Prostate gland (tissue), 2 donors: ENCODE data around the gene TMEM45A. TPM values are rescaled to one million over a fixed set of nuclear protein-coding genes. Genes with fewer than 3 reads are reported as not detected.

ENCODE experiments used
- DNase-seq: peaks from one replicate; pipeline ENCODE4 v3.0.0-alpha.2; 2019; ENCODE audit warnings: low spot score
- H3K27ac ChIP-seq, 2 donors: fragments of 200-600 bp; sonication (generic); 2 replicates each; pipeline ENCODE4 v1.5.1; 2017 to 2019
- H3K27me3 ChIP-seq: fragments of 200-600 bp; sonication (generic); replicated peaks from 2 replicates; pipeline ENCODE4 v1.5.1; 2019; ENCODE audit not compliant: insufficient read depth
- H3K36me3 ChIP-seq, 2 donors: fragments of 200-600 bp; sonication (generic); 1 replicate in 1 of 2; 2 replicates in 1 of 2; pipeline versions ENCODE4 v1.5.1 to v1.8.1; 2017 to 2019
- H3K4me1 ChIP-seq: fragments of 200-600 bp; sonication (generic); replicated peaks from 2 replicates; pipeline ENCODE4 v1.5.1; 2019
- H3K4me3 ChIP-seq, 2 donors: fragments of 200-600 bp; sonication (generic); 2 replicates each; pipeline ENCODE4 v1.5.1; 2017 to 2019
- H3K9me3 ChIP-seq: fragments of 200-600 bp; sonication (generic); 2 replicates; pipeline ENCODE4 v1.5.1; 2017
- CTCF ChIP-seq, 4 experiments: fragments of 200-600 bp in 2 of 4; fragments of 450-650 bp in 2 of 4; sonication (generic) in 2 of 4; IDR thresholded peaks; 1 replicate in 3 of 4; 2 replicates in 1 of 4; pipeline ENCODE4 v1.5.1; 2016 to 2019; ENCODE audit warnings: antibody characterized with exemption in 4 of 4, mild to moderate bottlenecking in 2 of 4, moderate library complexity in 2 of 4
- POLR2A ChIP-seq: fragments of 450-650 bp; IDR thresholded peaks from one replicate; pipeline ENCODE4 v1.6.1; 2016; ENCODE audit warnings: antibody characterized with exemption, mild to moderate bottlenecking
- POLR2AphosphoS5 ChIP-seq: sonication (generic); formaldehyde crosslinking; IDR thresholded peaks from one replicate; pipeline ENCODE4 v1.6.1; 2017; ENCODE audit warnings: antibody characterized with exemption
- WGBS: methylation state at CpG from one replicate; pipeline ENCODE4 v1.1.5; 2018; 5-methylcytosine and 5-hydroxymethylcytosine counted together
- intact Hi-C: fragments of 100-400 bp; cut with DNase I; formaldehyde crosslinking; loops from one replicate; pipeline ENCODE4 v1.14.2; 2022
- total RNA-seq, 2 donors: library from RNA; depleted of rRNA; stranded (reverse); fragments of >200 nt; gene quantifications; one replicate each; pipeline ENCODE4 v1.1.0, GENCODE V29; 2016

Gene TMEM45A
- total RNA-seq, 2 donors from 2014 or later = 6.3 to 11.8 TPM

- Histone ChIP-seq H3K9me3 (no peaks in the 10 kb centered on the region), H3K4me3 (no peak overlapping the region), H3K27me3 (no peaks in the 10 kb centered on the region), H3K36me3 (no peaks in the 10 kb centered on the region), H3K27ac (no peak overlapping the region), H3K4me1 (no peaks in the 10 kb centered on the region)
- no peak for TF ChIP-seq CTCF (IDR thresholded peaks at IDR 0.05)
- no peak for TF ChIP-seq POLR2AphosphoS5
- no peak for TF ChIP-seq POLR2A
- 89% methylated on average over 10 of the region's 10 CpGs for WGBS
- intact Hi-C loops = no loop called here
- no peak for DNase-seq
Measured at GRCh38 chr3:100521439-100521845, 29.0 kb downstream of the TMEM45A start.

- WGBS = 98% methylated on average over 3 of the region's 3 CpGs
- H3K4me1 ChIP-seq = no peaks in the 10 kb centered on the region
- H3K36me3 ChIP-seq = no peaks in the 10 kb centered on the region
- H3K27ac ChIP-seq = no peak overlapping the region
- H3K27me3 ChIP-seq = no peaks in the 10 kb centered on the region
- no peak for TF ChIP-seq CTCF (IDR thresholded peaks at IDR 0.05)
- TF ChIP-seq POLR2AphosphoS5 = no peak
- no peak for TF ChIP-seq POLR2A
- no peaks in the 10 kb centered on the region for H3K9me3 ChIP-seq
- DNase-seq = no peak
- H3K4me3 ChIP-seq = no peak overlapping the region
- intact Hi-C loops = no loop called here
Measured at GRCh38 chr3:100522125-100522524, 29.7 kb downstream of the TMEM45A start.

- no peaks in the 10 kb centered on the region for H3K4me1 ChIP-seq
- no peak for DNase-seq
- no peaks in the 10 kb centered on the region for H3K9me3 ChIP-seq
- no peak overlapping the region for H3K27ac ChIP-seq
- 91% methylated on average over 4 of the region's 4 CpGs for WGBS
- TF ChIP-seq POLR2AphosphoS5 = no peak
- TF ChIP-seq POLR2A = no peak
- no peak for TF ChIP-seq CTCF (IDR thresholded peaks at IDR 0.05)
- intact Hi-C loops = no loop called here
- H3K4me3 ChIP-seq = no peak overlapping the region
- no peaks in the 10 kb centered on the region for H3K36me3 ChIP-seq
- H3K27me3 ChIP-seq = no peaks in the 10 kb centered on the region
Measured at GRCh38 chr3:100523050-100523760, 30.8 kb downstream of the TMEM45A start.

GRCh38 chr3:100525753-100526612 lies 33.6 kb downstream of the TMEM45A start:
- no peak for TF ChIP-seq POLR2A
- no peak for TF ChIP-seq CTCF (IDR thresholded peaks at IDR 0.05)
- TF ChIP-seq POLR2AphosphoS5 = no peak
- H3K4me1 ChIP-seq = no peaks in the 10 kb centered on the region
- H3K27ac ChIP-seq = no peak overlapping the region
- 72% methylated on average over 12 of the region's 12 CpGs for WGBS
- no peak for DNase-seq
- intact Hi-C loops = no loop called here
- no peaks in the 10 kb centered on the region for H3K36me3 ChIP-seq
- no peaks in the 10 kb centered on the region for H3K27me3 ChIP-seq
- H3K9me3 ChIP-seq = no peaks in the 10 kb centered on the region
- H3K4me3 ChIP-seq = no peak overlapping the region
